Measurements from ENCODE around the gene CAMTA1. TPM values are rescaled to one million over a fixed set of nuclear protein-coding genes. Genes with fewer than 3 reads are reported as not detected.
"Not testable (repeated sequence)": the region's sequence is repeated elsewhere in the genome, so short reads cannot be mapped to it uniquely, and the experiment has no call there.

The CAMTA1 gene
- total RNA-seq, 1 donor from 2014 or later: 30.6 TPM

DNA sequence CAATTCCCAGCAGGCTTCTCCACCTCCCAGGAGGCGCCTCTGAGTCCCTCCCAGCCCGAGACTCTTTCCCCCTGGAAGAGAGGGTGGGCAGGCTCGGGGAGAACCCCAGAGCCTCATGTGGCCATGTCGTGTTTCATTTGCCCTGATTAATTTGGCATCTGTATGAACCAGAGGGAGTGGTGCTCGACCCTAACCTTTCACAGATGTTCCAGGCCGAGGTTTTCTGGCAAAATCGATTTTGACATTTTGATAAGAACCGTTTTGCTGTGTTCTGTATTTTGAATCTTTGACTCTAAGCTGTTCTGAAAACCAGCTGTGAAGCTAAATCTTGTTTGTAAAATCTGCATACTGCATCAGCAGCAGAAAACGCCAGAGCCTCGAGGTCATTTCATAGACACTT, 367.4 kb downstream of the CAMTA1 start:
- no peak for DNase-seq

DNA sequence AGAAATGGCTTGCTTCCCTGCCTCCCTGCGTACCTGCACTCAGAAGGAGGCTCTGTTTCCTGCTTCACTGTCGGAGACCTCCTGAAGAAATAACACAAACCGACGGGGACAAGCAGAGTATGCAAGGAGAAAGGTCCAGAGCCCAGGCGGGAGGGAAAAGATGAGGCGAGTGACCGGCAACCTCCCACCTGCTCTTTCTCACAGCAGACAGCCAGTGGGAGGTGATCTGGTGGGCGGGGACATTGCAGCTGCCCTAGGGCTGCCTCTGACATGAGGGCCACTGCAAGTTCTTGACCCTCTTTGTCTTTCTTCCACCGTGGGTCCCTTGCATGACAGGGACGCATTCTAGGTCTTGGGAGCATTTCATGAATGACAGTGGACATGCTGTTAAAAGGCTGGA, 368.2 kb downstream of the CAMTA1 start:
- DNase-seq: no peak

DNA sequence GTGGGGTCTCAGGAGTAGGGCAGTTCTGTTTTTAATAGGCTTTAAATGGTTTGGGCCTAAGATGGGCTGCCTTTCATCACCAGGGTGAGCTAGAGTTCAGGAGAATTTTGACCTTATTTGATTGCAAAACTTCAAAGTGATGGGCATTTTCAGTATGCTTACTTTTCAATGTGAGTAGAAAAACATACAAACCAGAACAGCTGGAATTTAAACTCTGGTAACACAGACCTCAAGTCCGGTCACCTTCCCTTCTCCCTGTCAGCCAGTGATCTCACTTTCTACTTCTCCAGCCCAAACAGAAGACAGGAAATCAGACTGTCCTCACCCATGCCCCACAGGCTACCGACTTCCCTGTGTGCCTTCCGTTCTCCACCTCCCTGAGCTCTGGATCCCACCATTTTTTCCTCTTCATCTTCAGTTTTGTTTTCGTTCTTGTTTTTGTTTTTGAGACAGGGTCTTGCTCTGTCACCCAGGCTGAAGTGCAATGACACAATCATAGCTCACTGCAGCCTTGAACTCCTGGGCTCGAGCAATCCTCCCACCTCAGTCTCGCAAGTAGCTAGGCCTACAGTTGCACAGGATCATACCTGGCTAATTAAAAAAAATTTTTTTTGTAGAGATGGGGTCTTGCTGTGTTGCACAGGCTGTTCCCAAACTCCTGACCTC, 374.0 kb downstream of the CAMTA1 start:
- no peak for DNase-seq

DNA sequence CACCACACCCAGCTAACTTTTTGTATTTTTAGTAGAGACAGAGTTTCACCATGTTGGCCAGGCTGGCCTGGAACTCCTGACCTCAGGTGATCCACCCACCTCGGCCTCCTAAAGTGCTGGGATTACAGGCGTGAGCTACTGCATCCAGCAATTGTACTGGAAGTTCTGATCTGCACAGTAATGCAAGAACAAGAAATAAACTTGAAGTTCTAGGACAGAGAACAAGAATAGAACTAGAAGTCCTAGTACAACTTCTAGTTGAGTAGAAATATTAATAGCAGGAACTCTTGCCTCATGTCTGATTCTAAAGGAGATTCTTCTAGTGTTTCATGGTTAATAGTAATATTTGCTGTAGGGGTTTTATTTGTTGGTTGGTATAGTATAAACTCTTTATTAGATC, 383.3 kb downstream of the CAMTA1 start:
- not testable (repeated sequence) for DNase-seq

DNA sequence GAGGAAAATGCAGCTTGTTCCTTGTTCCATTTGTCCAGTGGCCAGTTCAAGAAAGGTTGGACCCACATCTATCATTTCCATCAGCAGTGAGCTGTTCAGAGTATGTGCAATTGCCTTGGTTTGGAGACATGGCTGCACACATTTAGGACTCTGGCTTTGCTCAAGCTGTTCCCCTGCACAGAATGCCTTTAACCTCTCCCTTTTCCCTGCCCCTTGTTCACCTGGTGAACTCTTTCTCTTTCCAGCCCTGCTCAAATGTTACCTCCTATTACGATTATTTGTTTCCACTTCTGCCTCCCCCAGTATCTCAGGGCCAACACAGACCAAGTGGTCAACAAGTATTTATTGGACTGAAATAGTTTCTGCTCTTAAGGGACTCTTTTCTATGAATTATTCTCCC, 385.9 kb downstream of the CAMTA1 start:
- no peak for DNase-seq

DNA sequence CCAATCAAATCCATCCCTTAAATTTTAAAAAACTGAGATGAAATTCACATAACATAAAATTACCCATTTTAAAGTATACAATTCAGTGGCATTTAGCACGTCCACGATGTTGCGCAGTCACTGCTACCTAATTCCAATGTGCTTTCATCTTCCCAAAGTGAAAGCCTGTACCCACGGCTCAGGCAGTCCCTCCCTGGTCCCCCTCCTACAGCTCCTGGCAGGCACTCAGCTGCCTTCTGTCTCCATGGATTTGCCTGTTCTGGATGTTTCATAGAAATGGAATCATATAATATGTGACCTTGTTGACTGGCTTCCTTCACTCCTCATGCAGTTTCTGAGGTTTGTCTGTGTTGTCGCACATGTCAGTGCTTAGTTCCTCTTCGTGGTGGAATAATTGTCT, 386.3 kb downstream of the CAMTA1 start:
- DNase-seq: no peak

DNA sequence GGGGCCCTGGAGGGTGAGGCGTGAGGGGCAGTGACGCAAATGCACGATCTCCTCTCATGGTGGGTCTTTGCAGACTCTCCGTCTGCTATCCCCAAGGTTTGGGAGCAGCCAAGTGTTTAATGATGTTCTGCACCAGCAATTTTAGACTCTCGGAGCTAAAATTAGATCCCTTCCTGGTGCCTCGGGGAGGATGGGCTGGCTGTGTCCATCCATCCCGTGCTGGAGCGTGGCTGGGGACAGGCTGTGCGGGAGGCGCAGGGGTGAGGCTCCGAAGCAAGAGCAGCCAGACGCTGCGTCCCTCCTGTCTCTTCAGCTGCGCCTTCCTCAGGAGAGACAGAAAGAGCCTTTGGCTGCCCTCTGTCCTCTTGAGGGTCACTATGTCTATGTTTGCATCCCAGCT, 387.6 kb downstream of the CAMTA1 start:
- DNase-seq: no peak

DNA sequence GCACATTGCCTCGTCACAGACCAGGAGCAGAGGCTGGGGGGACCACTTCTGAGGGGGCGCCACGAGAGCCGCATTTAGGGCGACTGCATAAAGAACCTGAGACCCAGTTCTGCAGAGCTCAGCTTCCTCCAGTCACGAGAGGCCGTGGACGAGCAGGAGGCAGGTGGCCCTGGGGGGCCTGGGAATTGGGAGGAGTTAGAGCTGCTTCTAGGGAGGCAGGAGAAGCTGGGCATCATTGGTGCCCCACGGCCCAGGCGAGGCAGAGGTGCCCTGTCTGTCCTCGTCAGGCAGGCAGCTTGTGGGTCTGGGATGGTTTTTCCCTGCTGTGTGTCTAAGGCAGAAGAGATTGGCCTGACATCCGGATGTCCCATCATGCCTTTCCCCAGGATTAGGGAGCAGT, 389.3 kb downstream of the CAMTA1 start:
- DNase-seq: no peak

DNA sequence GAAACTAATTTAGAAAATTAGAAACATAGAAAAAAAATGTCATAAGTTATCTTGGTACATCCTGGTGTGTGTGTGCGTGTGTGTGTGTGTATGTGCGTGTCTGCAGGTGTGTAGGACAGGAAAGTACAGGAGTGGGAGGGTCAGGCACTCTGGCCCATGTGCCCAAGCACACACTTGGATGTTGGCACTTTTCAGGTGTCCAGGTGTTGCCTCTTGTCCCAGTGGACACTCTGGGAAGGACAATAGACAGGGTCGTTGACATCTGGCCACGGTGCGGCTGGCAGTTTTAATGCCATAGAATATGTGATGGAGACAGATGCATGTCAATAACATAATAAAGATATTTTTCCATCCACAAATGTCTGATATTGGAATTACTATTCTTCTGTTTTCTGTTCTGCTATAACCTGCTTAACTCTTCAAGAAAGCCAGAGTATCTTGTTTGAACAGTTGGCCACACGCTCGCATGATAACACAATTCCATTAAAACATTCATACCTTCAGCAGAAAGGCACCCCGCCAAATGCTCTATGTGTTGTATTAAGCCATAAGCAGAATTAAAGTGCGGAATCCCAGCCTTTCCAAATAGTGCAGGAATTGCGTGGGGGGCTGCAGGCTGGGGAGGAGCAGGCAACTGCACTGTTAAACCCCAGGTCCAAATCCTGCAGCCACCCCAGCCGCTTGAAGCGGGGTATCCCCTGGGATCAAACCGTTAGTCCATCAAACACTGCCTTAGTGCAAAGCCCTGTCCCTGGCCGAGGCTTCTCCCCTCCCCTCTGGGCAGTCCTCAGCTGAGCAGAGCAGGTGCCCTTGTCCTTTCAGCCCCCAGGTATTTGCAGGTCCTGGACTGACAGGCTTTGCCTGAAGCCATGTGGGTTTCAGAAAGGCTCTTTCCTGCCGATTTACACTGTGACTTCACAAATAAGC, 390.0 kb downstream of the CAMTA1 start:
- DNase-seq: no peak

DNA sequence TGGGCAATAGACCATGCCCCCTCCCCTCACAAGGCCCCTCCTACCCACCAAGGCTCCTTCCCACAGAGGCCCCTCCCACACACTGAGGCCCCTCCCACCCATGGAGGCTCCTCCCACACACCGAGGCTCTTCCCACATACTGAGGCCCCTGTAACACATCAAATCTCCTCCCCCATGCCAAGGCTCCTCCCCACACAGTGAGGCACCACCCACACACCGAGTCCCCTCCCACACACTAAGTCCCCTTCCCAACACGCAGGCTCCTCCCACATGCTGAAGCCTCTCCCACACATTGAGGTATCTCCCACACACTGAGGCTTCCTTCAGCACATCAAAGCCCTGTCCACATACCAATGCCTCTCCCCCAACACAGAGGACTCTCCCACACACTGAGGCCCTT, 391.8 kb downstream of the CAMTA1 start:
- no peak for DNase-seq

DNA sequence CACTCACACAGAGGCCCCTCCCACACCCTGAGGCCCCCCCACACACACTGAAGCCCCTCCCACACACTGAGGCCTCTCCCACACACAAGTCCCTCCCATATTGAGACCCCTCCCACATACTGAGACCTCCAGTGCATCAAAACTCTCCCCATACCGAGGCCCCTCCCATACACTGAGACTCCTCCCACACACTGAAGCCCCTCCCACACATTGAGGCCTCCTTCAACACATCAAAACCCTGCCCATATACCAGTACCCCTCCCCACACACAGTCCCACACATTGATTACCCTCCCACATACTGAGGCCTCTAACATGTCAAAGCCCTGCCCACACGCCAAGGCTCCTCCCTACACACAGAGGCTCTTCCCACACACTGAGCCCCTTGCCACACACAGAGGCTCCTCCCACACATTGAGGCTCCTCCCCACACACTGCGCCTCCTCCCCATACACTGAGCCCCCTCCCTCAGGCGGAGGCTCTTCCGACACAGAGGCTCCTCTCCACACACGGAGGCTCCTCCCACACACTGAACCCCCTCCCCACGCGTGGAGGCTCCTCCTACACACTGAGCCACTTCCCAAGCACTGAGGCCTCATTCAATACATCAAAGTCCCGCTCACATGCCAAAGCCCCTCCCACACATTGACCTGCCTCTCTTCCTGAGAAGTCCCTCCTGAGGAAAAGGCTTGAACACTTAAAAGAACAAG, 392.3 kb downstream of the CAMTA1 start:
- DNase-seq: no peak

DNA sequence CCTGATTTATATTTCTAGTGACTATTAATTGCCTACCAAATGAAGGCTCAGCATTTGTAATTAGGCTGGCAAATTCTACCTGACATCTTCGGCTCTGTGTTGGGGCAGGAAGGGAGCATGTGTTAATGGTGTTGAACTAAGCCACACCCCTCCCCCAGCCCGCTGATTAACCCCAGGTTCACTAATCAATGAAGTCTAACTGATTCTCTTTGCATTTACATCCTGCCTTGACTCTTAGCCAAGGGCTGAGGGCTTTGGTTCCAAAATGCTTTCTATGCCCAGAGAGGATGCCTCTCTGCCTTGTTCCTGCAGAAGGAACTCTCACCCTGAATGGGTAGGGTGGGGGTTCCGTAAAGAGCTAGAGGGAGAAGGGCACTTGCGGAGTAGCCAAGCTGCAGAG, 393.1 kb downstream of the CAMTA1 start:
- no peak for DNase-seq

DNA sequence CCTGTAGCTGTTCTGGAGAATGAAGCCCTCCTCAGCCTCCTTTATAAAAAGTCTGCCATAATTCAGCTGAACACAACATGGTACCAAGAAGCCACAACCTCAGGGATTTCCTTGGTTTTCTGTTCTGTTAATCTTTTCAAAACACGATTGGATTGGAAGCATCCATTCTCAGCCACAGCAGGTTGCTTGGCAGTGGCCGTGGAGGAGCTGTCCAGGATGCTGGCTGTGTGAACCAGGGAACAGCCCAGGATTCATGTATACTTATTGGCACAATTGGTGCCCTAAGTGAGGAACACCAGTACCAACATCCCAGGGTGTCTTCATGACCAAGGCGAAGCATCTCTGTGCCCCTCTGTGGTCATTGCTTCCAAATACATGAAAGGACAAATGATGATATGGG, 393.5 kb downstream of the CAMTA1 start:
- DNase-seq: no peak

DNA sequence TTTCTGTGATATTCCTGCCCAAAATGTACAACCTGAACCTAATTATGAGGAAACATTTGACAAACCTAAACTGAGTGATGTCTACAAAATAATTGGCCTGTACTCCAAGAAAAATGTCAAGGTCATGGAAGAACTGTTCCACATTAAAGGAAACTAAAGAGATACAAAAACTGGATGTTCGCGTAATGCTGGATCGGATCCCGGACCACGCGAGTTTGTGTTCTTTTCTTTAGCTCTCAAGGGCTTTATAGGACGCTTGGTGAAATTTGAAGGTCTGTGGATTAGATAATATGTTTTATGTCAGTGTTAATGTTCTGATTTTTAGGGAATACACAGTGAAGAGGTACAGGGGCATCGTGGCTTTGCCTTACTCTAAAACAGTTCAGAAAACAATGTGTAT, 400.5 kb downstream of the CAMTA1 start:
- DNase-seq: no peak

DNA sequence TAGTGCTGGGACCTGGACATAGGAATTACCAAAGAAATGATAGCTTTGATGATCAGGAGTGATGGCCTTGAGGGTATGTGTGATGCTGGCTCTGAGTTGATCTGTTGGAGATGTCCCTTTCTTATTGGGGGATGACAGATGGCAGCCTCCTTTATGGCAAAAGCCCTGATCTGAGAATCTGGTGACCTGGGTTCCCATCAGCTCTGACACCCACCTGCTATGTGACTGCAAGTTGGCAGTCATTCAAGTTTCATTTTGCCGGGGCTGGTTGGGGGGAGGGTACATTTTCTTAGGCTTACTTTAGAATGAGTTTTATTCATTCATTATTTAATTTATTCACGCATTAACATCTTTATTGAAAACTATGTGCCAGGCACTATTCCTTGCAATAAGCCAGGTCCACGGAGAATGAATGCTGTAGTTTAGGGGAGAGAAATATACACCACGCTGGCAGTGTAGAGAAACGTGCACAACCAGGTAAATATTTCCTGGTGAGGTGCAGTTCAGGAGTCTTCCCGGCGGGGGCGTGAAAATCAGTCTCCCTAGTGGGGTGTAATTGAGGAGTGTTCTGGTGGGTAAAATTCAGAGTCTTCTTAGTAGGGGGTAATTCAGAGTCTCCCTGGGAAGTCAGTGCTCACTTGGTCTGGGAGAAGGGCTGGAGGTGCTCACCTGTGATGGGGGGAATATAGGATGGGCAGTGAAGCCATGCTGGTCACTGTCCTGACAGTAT, 401.3 kb downstream of the CAMTA1 start:
- no peak for DNase-seq

DNA sequence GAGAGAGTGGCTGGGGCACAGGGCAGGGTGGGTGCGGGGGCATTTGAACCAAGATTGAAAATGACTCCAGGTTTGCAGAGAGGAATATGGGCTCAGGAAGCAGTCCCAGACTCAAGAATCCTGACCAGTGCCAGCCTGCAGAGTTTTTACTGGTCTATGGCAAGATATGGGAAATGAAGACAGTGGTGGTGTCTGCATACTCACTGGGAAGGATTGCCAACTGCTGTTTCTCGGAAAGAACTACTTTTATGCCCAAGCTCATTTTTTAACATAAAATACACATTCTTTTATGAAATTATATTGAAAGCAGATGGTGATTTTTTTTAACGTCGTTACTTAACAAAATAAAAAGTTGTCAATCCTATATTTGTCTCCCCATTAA, 401.8 kb downstream of the CAMTA1 start:
- no peak for DNase-seq

DNA sequence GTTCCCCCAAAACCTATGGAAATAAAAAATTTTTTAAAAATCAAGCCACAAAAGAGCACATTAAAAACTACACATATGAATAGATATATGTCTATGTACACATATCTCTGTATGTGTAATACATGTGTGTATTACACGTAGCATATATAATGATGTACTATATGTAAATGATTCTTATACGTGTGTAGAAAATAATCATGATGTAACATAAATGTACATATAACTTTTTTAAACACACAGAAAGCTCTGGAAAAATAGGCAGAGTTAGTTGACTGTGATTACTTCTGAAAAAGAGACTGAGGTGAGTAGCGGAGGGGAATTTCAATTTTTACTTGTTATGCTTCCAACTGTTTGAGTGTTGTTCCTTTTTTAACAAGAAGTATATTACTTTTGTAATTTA, 405.0 kb downstream of the CAMTA1 start:
- no peak for DNase-seq

DNA sequence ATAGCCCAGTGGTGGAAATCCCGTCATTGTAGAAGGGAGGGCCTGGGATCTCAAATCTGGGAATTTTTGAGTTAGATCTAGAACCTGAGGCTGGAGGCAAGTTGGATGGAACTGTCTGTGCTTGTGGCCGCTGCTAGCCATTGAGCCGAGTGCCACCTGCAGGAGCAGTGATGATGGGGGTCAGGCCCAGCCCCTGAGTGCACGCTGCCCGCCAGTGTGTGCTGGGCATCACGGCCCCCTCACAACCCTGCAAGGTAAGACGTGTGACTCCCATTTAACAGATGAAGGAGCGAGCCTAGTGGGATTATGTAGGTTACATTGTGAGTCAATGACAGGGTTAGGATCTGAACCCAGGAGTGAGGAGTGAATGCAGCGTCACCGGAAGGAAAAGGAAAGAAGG, 407.2 kb downstream of the CAMTA1 start:
- no peak for DNase-seq

DNA sequence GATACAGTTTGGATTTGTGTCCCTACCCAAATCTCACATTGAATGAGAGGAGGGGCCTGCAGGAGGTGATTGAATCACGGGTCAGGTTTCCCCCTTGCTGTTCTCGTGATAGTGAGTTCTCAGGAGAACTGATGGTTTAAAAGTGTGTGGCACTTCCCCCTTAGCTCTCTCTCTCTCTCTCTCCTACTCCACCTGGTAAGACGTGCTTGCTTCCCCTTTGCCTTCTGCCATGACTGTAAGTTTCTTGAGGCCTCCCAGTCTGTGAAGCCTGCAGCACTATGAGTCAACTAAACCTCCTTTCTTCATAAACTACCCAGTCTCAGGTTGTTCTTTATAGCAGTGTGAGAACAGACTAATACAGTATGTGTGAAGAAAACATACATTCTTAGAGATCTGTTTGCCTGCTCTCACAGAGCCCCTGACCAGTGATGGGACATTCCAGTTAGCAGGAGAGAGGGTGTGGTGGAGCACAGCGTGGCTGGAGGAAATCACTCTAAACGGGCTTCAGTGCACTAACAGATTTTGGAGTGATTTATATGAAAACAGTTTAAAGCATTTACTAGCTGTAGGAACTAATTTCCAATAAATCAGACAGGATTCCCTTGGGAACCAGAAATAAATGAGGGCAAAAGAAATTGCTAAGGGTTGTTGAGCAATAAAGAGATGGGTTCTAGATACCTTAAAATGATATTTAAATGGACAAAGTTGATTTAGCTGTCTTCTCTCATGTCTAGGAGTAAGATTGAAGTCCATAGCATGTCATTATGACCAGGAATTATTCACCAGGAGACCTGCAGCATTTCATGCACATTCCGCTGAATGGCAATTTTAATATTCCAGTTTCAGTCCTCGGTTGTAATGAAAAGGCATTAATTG, 411.0 kb downstream of the CAMTA1 start:
- no peak for DNase-seq

DNA sequence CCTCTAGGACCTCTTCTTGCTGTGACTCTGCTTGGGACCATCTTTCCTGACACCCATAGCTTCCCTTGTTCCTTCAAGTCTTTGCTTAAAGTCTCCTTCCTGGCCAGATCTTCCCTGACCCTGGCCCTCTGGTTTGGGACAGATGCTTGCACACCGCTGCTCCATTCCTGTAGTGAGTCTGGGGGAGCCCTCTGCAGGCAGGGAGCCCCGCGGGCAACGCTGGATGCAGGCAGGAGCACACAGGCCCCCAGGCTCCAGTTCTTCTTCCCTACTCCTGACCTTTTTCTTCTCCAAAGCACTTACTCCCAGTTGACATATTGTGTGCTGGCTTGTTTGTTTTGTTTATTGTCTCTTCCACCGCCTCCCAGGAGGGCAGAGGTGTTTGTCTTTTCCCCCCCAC, 413.4 kb downstream of the CAMTA1 start:
- no peak for DNase-seq

DNA sequence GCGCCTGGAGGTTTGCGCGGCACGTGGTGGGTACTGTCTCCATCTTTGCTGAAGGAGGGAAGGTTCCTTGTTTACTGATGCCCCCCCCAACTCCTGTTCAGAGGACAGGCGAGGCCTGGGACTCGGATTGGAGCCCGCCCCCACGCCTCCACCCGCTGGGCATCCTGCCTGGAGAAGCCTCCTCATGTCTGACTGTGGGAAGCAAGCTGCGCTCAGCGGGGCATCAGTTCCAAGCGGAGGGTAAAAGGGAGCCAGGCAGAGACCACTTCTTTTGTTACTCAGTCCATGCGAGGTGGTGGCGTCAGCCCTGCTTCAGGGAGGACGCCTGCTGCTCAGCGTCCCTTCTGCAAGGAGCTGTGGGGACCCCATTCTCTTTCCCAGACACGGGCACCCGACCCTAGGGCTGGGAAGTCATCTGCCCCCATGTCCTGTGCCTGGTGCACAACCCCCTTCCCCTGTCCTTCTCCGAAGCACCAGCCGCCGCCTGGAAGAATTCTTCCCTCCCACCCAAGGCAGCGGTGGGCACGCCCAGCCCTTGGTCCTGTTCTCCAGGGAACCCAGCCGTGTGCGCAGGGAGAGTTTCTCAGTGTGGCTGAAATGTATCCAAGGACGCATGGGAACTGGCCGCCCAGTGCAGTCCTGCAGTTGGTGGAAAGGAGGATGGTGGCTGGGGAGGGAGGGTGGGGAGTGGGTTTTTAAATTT, 414.0 kb downstream of the CAMTA1 start:
- no peak for DNase-seq

All from skin of body (tissue), 2 donors.